Measurements from ENCODE around the gene BMP7.

DNA sequence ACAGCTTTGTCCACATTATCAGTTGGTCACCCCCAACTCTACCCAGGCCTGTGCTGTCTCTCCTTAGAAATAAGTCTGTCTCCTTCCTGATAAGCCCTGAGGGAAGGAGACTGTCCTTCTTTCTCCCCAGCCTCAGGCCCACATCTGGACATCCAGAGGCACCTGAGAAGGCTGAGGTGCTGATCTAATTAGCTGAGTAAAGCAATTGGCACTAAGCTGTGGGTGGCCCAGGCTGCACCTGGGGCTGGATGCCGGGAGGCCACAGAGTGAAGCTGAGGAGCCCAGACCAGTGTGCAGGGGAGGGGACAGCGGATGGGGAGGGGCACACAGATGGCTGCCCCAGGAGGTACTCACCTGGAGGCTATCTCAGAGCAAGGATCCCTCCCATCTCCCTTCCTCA lies 26.2 kb upstream of the BMP7 start:
- TF ChIP-seq YY1 (IDR thresholded peaks at IDR 0.05; ENCODE audit: insufficient read depth, insufficient read length) (no peak), ZNF274 (IDR thresholded peaks at IDR 0.05; ENCODE audit: low read depth, low read length) (no peak)
